B cell (primary cell): Measurements from ENCODE around the gene SCFD1. TPM values are rescaled to one million over a fixed set of nuclear protein-coding genes. Genes with fewer than 3 reads are reported as not detected.
A peak's percentile ranks its signal among the peaks of the same experiment; 100 is the strongest.
"Not testable (repeated sequence)": the region's sequence is repeated elsewhere in the genome, so short reads cannot be mapped to it uniquely, and the experiment has no call there.

Source experiments
- ATAC-seq: fragments of 200-7000 bp; cut with Tn5 transposase; one replicate; pipeline ENCODE4 v1.10.0; 2021; ENCODE audit warnings: low read depth, mild to moderate bottlenecking, moderate number of reproducible peaks, moderate library complexity
- CTCF ChIA-PET: fragments of 350-600 bp; sonication (Branson Sonifier 250); formaldehyde crosslinking; loops from one replicate; lab custom pipeline; 2021; ENCODE audit warnings: antibody characterized with exemption, inconsistent platforms; lab: Charles Lee
- POLR2A ChIA-PET: fragments of 350-600 bp; sonication (Branson Sonifier 250); formaldehyde crosslinking; loops from one replicate; lab custom pipeline; 2021; ENCODE audit warnings: antibody characterized with exemption; lab: Charles Lee
- DNase-seq: peaks from one replicate; pipeline ENCODE4 v3.0.0; 2013
- H2AFZ ChIP-seq: 2 replicates; pipeline ENCODE4 v1.6.1; 2012; ENCODE audit warnings: mild to moderate bottlenecking, low read depth, low read length; ENCODE audit not compliant: insufficient read depth, poor library complexity, severe bottlenecking
- H3K27ac ChIP-seq, 2 donors: 1 replicate in 1 of 2; 2 replicates in 1 of 2; pipeline ENCODE4 v1.5.1; 2012 to 2013; ENCODE audit warnings: low read length in 2 of 2, mild to moderate bottlenecking in 2 of 2, moderate library complexity in 1 of 2
- H3K27me3 ChIP-seq, 4 experiments: fragments of 200-600 bp in 1 of 4; sonication (generic) in 1 of 4; replicated peaks in 1 of 4; 1 replicate in 2 of 4; 2 replicates in 2 of 4; pipeline versions ENCODE4 v1.6.1 to v1.7.0; 2013 to 2016; ENCODE audit warnings: low read length in 3 of 4, mild to moderate bottlenecking in 2 of 4, mixed read lengths in 1 of 4, moderate library complexity in 1 of 4; ENCODE audit not compliant: insufficient read depth in 4 of 4, control insufficient read depth in 3 of 4; ENCODE audit errors: control extremely low read depth in 1 of 4
- H3K36me3 ChIP-seq, 2 experiments: replicated peaks in 1 of 2; 1 replicate in 1 of 2; 2 replicates in 1 of 2; pipeline versions ENCODE4 v1.6.1 to v1.7.1; 2013; ENCODE audit warnings: low read length in 1 of 2; ENCODE audit not compliant: insufficient read depth in 2 of 2, control insufficient read depth in 1 of 2; ENCODE audit errors: control extremely low read depth in 1 of 2, extremely low read depth in 1 of 2
- H3K4me1 ChIP-seq, 2 donors: fragments of 200-600 bp in 1 of 2; sonication (generic) in 1 of 2; 1 replicate in 1 of 2; 2 replicates in 1 of 2; pipeline versions ENCODE4 v1.5.1 to v1.6.1; 2013 to 2017; ENCODE audit warnings: low read length in 2 of 2; ENCODE audit not compliant: control insufficient read depth in 2 of 2, insufficient read depth in 2 of 2
- H3K4me2 ChIP-seq: replicated peaks from 2 replicates; pipeline ENCODE3; 2012; ENCODE audit warnings: mild to moderate bottlenecking, low read depth, low read length; ENCODE audit not compliant: poor library complexity, severe bottlenecking
- H3K4me3 ChIP-seq, 5 experiments: fragments of 200-600 bp in 1 of 5; sonication (generic) in 1 of 5; 1 replicate in 3 of 5; 2 replicates in 2 of 5; pipeline versions ENCODE4 v1.5.1 to v1.7.0; 2011 to 2016; ENCODE audit warnings: low read length in 4 of 5, mild to moderate bottlenecking in 4 of 5, low read depth in 2 of 5, control low read depth in 1 of 5, moderate library complexity in 1 of 5; ENCODE audit not compliant: insufficient read depth in 1 of 5; ENCODE audit errors: control extremely low read depth in 1 of 5, extremely low read depth in 1 of 5
- H3K79me2 ChIP-seq: fragments of 200-600 bp; sonication (generic); one replicate; pipeline ENCODE4 v1.6.0; 2016; ENCODE audit warnings: low read length; ENCODE audit not compliant: control insufficient read depth, insufficient read depth
- H3K9ac ChIP-seq: fragments of 200-600 bp; sonication (generic); 2 replicates; pipeline ENCODE4 v1.6.1; 2017; ENCODE audit warnings: mild to moderate bottlenecking, low read length, moderate library complexity
- H3K9me3 ChIP-seq, 3 donors: one replicate each; pipeline versions ENCODE4 v1.6.1 to v1.7.1; 2013; ENCODE audit warnings: low read length in 2 of 3; ENCODE audit not compliant: control insufficient read depth in 2 of 3, insufficient read depth in 1 of 3; ENCODE audit errors: control extremely low read depth in 1 of 3
- H4K20me1 ChIP-seq: 2 replicates; pipeline ENCODE4 v1.6.0; 2012; ENCODE audit warnings: mild to moderate bottlenecking, low read length; ENCODE audit not compliant: insufficient read depth, control insufficient read depth, poor library complexity, severe bottlenecking
- H3K27ac Mint-ChIP-seq: one replicate; pipeline ENCODE4 v1.8.0; 2021; ENCODE audit warnings: mixed read lengths
- H3K27me3 Mint-ChIP-seq: one replicate; pipeline ENCODE4 v1.8.0; 2021; ENCODE audit warnings: mixed read lengths
- H3K4me1 Mint-ChIP-seq: one replicate; pipeline ENCODE4 v1.8.0; 2021; ENCODE audit warnings: mixed read lengths
- H3K4me3 Mint-ChIP-seq: one replicate; pipeline ENCODE4 v1.8.0; 2021; ENCODE audit warnings: mixed read lengths
- H3K9me3 Mint-ChIP-seq: one replicate; pipeline ENCODE4 v1.8.0; 2022; ENCODE audit warnings: mixed read lengths; ENCODE audit not compliant: insufficient read depth
- CTCF ChIP-seq: fragments of 200-600 bp; IDR thresholded peaks from one replicate; pipeline ENCODE4 v1.8.0; 2022; ENCODE audit warnings: antibody characterized with exemption, mild to moderate bottlenecking
- EZH2 ChIP-seq: IDR thresholded peaks from 2 replicates; pipeline ENCODE4 v1.6.1; 2012; ENCODE audit warnings: borderline replicate concordance, low read depth, mild to moderate bottlenecking, moderate library complexity, low read length; ENCODE audit not compliant: insufficient read depth, poor library complexity, severe bottlenecking
- WGBS: methylation state at CpG from one replicate; pipeline ENCODE4 v1.1.5; 2013; ENCODE audit warnings: missing lambda C conversion rate; ENCODE audit not compliant: insufficient coverage; 5-methylcytosine and 5-hydroxymethylcytosine counted together
- intact Hi-C: fragments of 100-400 bp; cut with micrococcal nuclease; formaldehyde crosslinking; loops from one replicate; pipeline ENCODE4 v1.10.0; 2022
- polyA plus RNA-seq: library from polyadenylated mRNA; depleted of rRNA; stranded (reverse); fragments of >200 nt; gene quantifications from 2 replicates; pipeline ENCODE4 v1.2.3, GENCODE V29; 2012
- total RNA-seq, 2 donors: library from RNA; stranded (reverse); fragments of 120-200 nt in 1 of 2; gene quantifications; 1 replicate in 1 of 2; 2 replicates in 1 of 2; pipeline versions ENCODE4 v1.2.3 to v1.2.4, GENCODE V29; 2013 to 2022

The SCFD1 gene
- total and polyA plus RNA-seq, 2 donors (not counting 1 experiment from before 2014, with no cell fraction given): 23.1 to 73.0 TPM

- CTCF ChIA-PET: no interaction called here
- ATAC-seq: no peak
- Histone ChIP-seq H4K20me1 (no peaks in the 10 kb centered on the region), H3K4me1 (no peaks in the 10 kb centered on the region), H3K4me2 (no peak overlapping the region), H3K9me3 (no peaks in the 10 kb centered on the region), H3K27ac (no peak overlapping the region), H2AFZ (no peak overlapping the region), H3K27me3 (no peaks in the 10 kb centered on the region), H3K4me3 (no peak overlapping the region), H3K9ac (no peak overlapping the region), H3K36me3 (peaks cover 1 to 50% of the 10 kb centered on the region in 2 experiments), H3K79me2 (no peaks in the 10 kb centered on the region)
- no peak for TF ChIP-seq EZH2
- TF ChIP-seq CTCF: no peak
- no CpG with 5 or more reads among the region's 8 CpGs for WGBS
- Mint-ChIP-seq H3K27me3 (no peaks in the 10 kb centered on the region), H3K27ac (peak overlapping the region; percentile 26), H3K9me3 (no peaks in the 10 kb centered on the region), H3K4me3 (no peak overlapping the region), H3K4me1 (no peaks in the 10 kb centered on the region)
- intact Hi-C loops: no loop called here
- POLR2A ChIA-PET: no interaction called here
- no peak for DNase-seq
Observed at GRCh38 chr14:30600922-30601918, 20.9 kb upstream of the SCFD1 start.

- DNase-seq (no peak), ATAC-seq (no peak)
- H4K20me1 ChIP-seq: no peaks in the 10 kb centered on the region
- Mint-ChIP-seq H3K4me3 (no peak overlapping the region), H3K27ac (no peak overlapping the region), H3K4me1 (no peaks in the 10 kb centered on the region), H3K9me3 (no peaks in the 10 kb centered on the region), H3K27me3 (no peaks in the 10 kb centered on the region)
- no peak overlapping the region for H3K27ac ChIP-seq
- CTCF ChIA-PET: interaction anchor here (0.8 kb wide), 1 partner anchor 53 kb away, joined by 3 read pairs; no protein-coding TSS in a partner anchor
- H3K36me3 ChIP-seq: peaks cover 1 to 47% of the 10 kb centered on the region in 2 experiments
- no peaks in the 10 kb centered on the region for H3K4me1 ChIP-seq
- POLR2A ChIA-PET: no interaction called here
- H3K27me3 ChIP-seq: no peaks in the 10 kb centered on the region
- no peaks in the 10 kb centered on the region for H3K9me3 ChIP-seq
- no peak overlapping the region for H3K4me2 ChIP-seq
- intact Hi-C loops: no loop called here
- 100% methylated on average over 1 of the region's 3 CpGs for WGBS
- no peak overlapping the region for H3K9ac ChIP-seq
- TF ChIP-seq EZH2 (no peak), CTCF (no peak)
- H2AFZ ChIP-seq: no peak overlapping the region
- no peak overlapping the region for H3K4me3 ChIP-seq
- no peaks in the 10 kb centered on the region for H3K79me2 ChIP-seq
Observed at GRCh38 chr14:30603402-30603801, 18.7 kb upstream of the SCFD1 start.

GRCh38 chr14:30604696-30605095, 17.4 kb upstream of the SCFD1 start:
- H3K9me3 Mint-ChIP-seq, H3K4me2 ChIP-seq, H3K79me2 ChIP-seq, H3K9ac ChIP-seq, H3K4me3 Mint-ChIP-seq, H3K27me3 Mint-ChIP-seq, H3K4me1 Mint-ChIP-seq, H3K27me3 ChIP-seq, H2AFZ ChIP-seq, H3K27ac Mint-ChIP-seq, H3K4me3 ChIP-seq, H4K20me1 ChIP-seq, POLR2A ChIA-PET, H3K4me1 ChIP-seq, ATAC-seq, DNase-seq, intact Hi-C loops, H3K27ac ChIP-seq, H3K9me3 ChIP-seq, CTCF ChIA-PET: not testable (repeated sequence)
- 100% methylated on average over 8 of the region's 8 CpGs for WGBS
- peaks cover 1 to 45% of the 10 kb centered on the region in 2 experiments for H3K36me3 ChIP-seq
